Muscle of leg (tissue), 11 donors: ENCODE data around the gene GFPT1. TPM values are rescaled to one million over a fixed set of nuclear protein-coding genes. Genes with fewer than 3 reads are reported as not detected.

Experiments used
- DNase-seq: peaks from one replicate; pipeline ENCODE4 v3.0.0; 2013
- H3K27ac ChIP-seq: one replicate; pipeline ENCODE4 v1.5.1; 2013; ENCODE audit warnings: mild to moderate bottlenecking, low read length, control low read depth
- H3K27me3 ChIP-seq: one replicate; pipeline ENCODE4 v1.6.1; 2013; ENCODE audit warnings: low read length; ENCODE audit not compliant: control insufficient read depth, insufficient read depth
- H3K36me3 ChIP-seq: one replicate; pipeline ENCODE4 v1.6.1; 2013; ENCODE audit warnings: low read length; ENCODE audit not compliant: control insufficient read depth, insufficient read depth
- H3K4me1 ChIP-seq: one replicate; pipeline ENCODE4 v1.6.1; 2013; ENCODE audit warnings: low read length; ENCODE audit not compliant: control insufficient read depth, insufficient read depth
- H3K4me3 ChIP-seq: one replicate; pipeline ENCODE4 v1.5.1; 2013; ENCODE audit warnings: low read length, control low read depth
- H3K9me3 ChIP-seq: replicated peaks from 2 replicates; pipeline ENCODE4 v1.6.1; 2013; ENCODE audit warnings: low read depth, low read length; ENCODE audit not compliant: control insufficient read depth
- WGBS: methylation state at CpG from one replicate; pipeline ENCODE4 v1.1.5; 2013; ENCODE audit warnings: missing lambda C conversion rate; ENCODE audit not compliant: insufficient coverage; 5-methylcytosine and 5-hydroxymethylcytosine counted together
- polyA plus RNA-seq, 8 donors: library from polyadenylated mRNA; unstranded; fragments of 120-200 nt; gene quantifications; one replicate each; pipeline versions ENCODE4 v1.2.1 to v1.2.3, GENCODE V29; 2013; ENCODE audit warnings: inconsistent platforms in 1 of 8, low replicate concordance in 1 of 8; ENCODE audit not compliant: insufficient read length in 8 of 8, insufficient read depth in 1 of 8
- total RNA-seq: library from RNA; stranded (reverse); fragments of 120-200 nt; gene quantifications from one replicate; pipeline ENCODE4 v1.2.4, GENCODE V29; 2013

GFPT1 gene
- total and polyA plus RNA-seq, 9 donors, result 20.0 to 39.2 (median 29.0) TPM

- Histone ChIP-seq H3K27ac (peak overlapping the region; percentile 97), H3K4me1 (peaks cover 57% of the 10 kb centered on the region), H3K36me3 (no peaks in the 10 kb centered on the region), H3K27me3 (no peaks in the 10 kb centered on the region), H3K4me3 (no peak overlapping the region), H3K9me3 (peaks cover 13% of the 10 kb centered on the region)
- WGBS, result 96% methylated on average over 4 of the region's 8 CpGs
- DNase-seq, result no peak
These were observed 78.7 kb downstream of the GFPT1 start for GRCh38 chr2:69308338-69308737.

DNA sequence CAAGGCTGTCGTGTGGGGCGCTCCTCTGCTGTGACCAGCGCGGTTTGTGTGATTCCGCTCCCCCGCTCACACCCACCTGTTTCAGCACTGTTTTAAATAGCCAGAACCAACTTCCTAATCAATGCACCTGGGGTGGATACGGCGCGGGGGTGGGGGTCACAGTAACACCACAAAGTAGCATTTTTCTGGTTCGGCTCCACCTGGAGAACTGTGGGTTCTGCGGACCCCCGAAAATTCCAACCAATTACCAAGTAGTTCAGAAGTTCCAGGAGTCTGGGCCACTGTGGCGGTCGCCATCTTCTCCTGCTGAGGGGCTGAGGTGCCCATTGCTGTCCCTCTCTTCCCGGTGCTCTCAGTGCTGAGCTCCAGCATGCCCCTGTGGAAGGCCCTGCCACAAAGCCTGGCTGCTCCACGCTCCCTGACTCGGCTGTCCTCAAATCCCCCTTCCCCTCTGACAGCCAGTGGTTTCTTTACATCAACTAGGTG is 79.4 kb downstream of the GFPT1 start:
- no peaks in the 10 kb centered on the region for H3K27me3 ChIP-seq
- peaks cover 57% of the 10 kb centered on the region for H3K4me1 ChIP-seq
- peaks cover 5% of the 10 kb centered on the region for H3K9me3 ChIP-seq
- H3K36me3 ChIP-seq, result no peaks in the 10 kb centered on the region
- DNase-seq, result no peak
- peak overlapping the region; percentile 61 for H3K4me3 ChIP-seq
- 35% methylated on average over 16 of the region's 17 CpGs for WGBS
- peak overlapping the region; percentile 52 for H3K27ac ChIP-seq

GRCh38 chr2:69306822-69307578 is 80.0 kb downstream of the GFPT1 start:
- under 1% methylated on average over 55 of the region's 61 CpGs for WGBS
- peaks cover 5% of the 10 kb centered on the region for H3K9me3 ChIP-seq

DNA sequence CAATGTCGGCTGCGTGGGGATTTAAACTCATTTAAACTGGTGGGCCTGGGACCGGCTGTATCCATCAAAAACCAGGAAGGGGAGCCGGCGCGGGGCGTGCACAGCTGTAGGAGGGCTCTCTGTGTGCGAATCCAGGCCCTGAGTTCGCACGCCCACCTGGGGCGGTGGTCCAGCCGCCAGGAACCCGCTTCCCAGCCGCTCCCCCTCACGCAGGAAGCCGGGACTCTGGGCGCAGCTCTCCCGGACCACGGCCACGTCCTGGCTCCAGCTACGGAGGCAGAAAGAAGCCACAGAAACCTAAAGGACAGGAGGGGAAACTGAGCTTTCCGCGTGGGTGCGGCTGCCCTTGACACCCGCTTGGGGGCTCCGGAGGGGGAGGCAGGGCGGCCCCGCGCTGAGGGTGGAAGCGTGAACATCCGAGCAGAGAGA is 80.6 kb downstream of the GFPT1 start:
- Histone ChIP-seq H3K27me3 (no peaks in the 10 kb centered on the region), H3K4me1 (peaks cover 57% of the 10 kb centered on the region), H3K4me3 (peak overlapping the region; percentile 61), H3K27ac (peak overlapping the region; percentile 93), H3K9me3 (peaks cover 5% of the 10 kb centered on the region), H3K36me3 (no peaks in the 10 kb centered on the region)
- under 1% methylated on average over 27 of the region's 31 CpGs for WGBS
- DNase-seq, result peak; percentile 84

More at GRCh38 chr2:69306822-69307578, 80.0 kb downstream of the GFPT1 start:
- Histone ChIP-seq H3K4me1 (peaks cover 57% of the 10 kb centered on the region), H3K4me3 (peak overlapping the region; percentile 61), H3K36me3 (no peaks in the 10 kb centered on the region), H3K27me3 (no peaks in the 10 kb centered on the region), H3K27ac (peak overlapping the region; percentile 93)
- peak; percentile 96 for DNase-seq

DNA sequence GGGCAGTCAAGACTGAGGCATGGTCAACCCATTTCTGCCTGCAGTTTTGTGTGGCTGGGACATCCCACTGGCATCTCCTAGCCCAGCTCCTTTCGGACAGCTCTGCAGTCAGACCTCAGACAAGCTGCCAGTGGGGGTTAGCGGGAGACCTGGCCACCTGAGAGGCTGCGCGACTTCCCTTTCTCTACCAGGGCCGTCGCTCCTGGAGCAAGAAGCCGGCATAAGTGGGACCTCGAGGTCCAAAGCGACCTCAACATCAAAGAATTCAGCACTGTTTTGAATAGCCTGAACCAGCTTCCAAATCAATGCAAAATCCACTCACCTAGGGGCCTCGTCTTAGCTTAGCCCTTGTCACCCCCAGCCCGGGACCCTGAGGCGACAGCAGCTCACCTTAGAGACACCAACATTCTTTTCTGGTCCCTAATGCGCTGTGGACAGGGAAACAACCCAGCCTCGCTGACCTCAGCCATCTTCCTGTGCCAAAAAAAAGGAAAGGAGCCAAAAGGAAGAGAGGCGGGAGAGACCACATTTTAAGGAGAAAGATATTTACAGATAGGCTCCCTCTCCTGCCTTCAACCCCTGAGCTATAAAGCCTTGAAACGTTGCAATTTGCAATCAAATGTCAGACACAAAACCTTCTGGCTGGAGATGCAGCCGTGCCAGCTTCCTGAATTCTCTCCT is 81.2 kb downstream of the GFPT1 start:
- peak; percentile 80 for DNase-seq
- 39% methylated on average over 13 of the region's 17 CpGs for WGBS
- H3K4me1 ChIP-seq, result peaks cover 57% of the 10 kb centered on the region
- peak overlapping the region; percentile 61 for H3K4me3 ChIP-seq
- H3K36me3 ChIP-seq, result no peaks in the 10 kb centered on the region
- peaks cover 5% of the 10 kb centered on the region for H3K9me3 ChIP-seq
- peak overlapping the region; percentile 93 for H3K27ac ChIP-seq
- no peaks in the 10 kb centered on the region for H3K27me3 ChIP-seq

DNA sequence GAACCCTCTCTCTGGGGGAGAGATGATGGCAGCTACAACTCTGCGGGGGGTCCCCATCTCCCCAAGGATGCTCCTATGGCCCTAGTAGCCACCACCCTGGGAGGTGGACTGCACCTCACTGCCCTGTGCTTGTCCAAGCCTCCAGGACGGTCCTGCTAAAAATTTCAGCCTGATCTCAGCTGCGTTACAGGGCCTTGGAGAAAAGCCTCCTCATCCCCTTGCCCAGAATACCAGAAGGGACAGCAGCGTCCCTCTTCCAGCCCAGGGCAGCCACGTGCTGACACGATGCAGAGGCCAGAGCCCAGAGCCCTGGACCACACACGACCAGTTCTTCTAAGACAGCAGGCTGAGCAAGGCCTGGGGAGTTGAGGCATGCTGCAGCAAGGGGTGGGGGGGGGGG is 81.9 kb downstream of the GFPT1 start:
- no peak overlapping the region for H3K27ac ChIP-seq
- no peaks in the 10 kb centered on the region for H3K27me3 ChIP-seq
- no peak overlapping the region for H3K4me3 ChIP-seq
- 33% methylated on average over 1 of the region's 7 CpGs for WGBS
- peaks cover 51% of the 10 kb centered on the region for H3K4me1 ChIP-seq
- no peaks in the 10 kb centered on the region for H3K36me3 ChIP-seq
- H3K9me3 ChIP-seq, result peaks cover 5% of the 10 kb centered on the region
- no peak for DNase-seq

DNA sequence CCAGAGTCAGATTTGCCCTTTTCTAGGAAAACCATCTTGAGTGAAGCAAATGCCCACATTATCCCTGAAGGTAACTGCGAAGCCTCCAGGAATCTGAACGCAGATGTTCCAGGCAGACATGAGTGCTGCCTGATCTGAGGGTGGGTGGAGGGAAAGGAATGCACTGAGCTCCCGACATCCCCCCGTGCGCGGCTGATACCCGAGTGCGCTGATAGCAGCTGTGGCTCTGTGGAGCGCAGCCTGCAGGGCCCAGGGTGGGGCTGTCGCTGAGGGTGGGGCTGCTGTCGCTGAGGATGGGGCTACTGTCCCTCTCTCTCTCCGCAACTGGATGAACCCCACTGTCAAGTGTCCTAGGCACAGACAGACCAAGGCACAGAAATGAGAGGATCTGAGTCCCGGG is 82.4 kb downstream of the GFPT1 start:
- H3K36me3 ChIP-seq, result no peaks in the 10 kb centered on the region
- H3K27ac ChIP-seq, result no peak overlapping the region
- H3K4me3 ChIP-seq, result no peak overlapping the region
- peak; percentile 36 for DNase-seq
- WGBS, result 43% methylated on average over 11 of the region's 13 CpGs
- no peaks in the 10 kb centered on the region for H3K27me3 ChIP-seq
- H3K9me3 ChIP-seq, result peaks cover 5% of the 10 kb centered on the region
- peaks cover 53% of the 10 kb centered on the region for H3K4me1 ChIP-seq

DNA sequence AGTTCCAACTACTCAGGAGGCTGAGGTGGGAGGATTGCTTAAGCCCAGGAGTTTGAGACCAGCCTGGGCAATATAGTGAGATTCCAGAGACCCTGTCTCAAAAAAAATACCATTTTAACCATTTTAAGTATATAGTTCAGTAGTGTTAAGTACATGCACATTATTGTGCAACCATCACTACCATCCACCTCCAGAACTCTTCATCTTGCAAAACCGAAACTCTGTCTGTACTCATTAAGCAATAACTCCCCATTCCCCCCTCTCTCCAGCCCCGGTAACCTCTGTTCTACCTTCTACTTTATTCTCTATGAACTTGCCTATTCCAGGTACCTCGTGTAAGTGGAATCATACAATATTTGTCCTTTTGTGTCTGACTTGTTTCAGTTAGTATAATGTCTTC is 86.4 kb downstream of the GFPT1 start:
- Histone ChIP-seq H3K27me3 (no peaks in the 10 kb centered on the region), H3K9me3 (peaks cover 5% of the 10 kb centered on the region), H3K27ac (no peak overlapping the region), H3K4me1 (peaks cover 26% of the 10 kb centered on the region), H3K36me3 (no peaks in the 10 kb centered on the region), H3K4me3 (no peak overlapping the region)
- DNase-seq, result no peak
- no CpG with 5 or more reads among the region's 3 CpGs for WGBS

GRCh38 chr2:69299772-69300516 is 87.1 kb downstream of the GFPT1 start:
- H3K9me3 ChIP-seq, result peaks cover 5% of the 10 kb centered on the region
- no peaks in the 10 kb centered on the region for H3K27me3 ChIP-seq
- no peak overlapping the region for H3K4me3 ChIP-seq
- DNase-seq, result peak; percentile 48
- no peak overlapping the region for H3K27ac ChIP-seq
- peaks cover 19% of the 10 kb centered on the region for H3K4me1 ChIP-seq
- 57% methylated on average over 3 of the region's 4 CpGs for WGBS
- no peaks in the 10 kb centered on the region for H3K36me3 ChIP-seq

GRCh38 chr2:69298862-69299261 is 88.2 kb downstream of the GFPT1 start:
- DNase-seq, result peak; percentile 59
- WGBS, result no CpG with 5 or more reads among the region's 4 CpGs
- Histone ChIP-seq H3K9me3 (peaks cover 1% of the 10 kb centered on the region), H3K36me3 (no peaks in the 10 kb centered on the region), H3K27me3 (no peaks in the 10 kb centered on the region), H3K4me3 (no peak overlapping the region), H3K27ac (peak overlapping the region; percentile 16), H3K4me1 (peaks cover 17% of the 10 kb centered on the region)
